ENCODE measurements around the gene CFAP53.

The CFAP53 gene

DNA sequence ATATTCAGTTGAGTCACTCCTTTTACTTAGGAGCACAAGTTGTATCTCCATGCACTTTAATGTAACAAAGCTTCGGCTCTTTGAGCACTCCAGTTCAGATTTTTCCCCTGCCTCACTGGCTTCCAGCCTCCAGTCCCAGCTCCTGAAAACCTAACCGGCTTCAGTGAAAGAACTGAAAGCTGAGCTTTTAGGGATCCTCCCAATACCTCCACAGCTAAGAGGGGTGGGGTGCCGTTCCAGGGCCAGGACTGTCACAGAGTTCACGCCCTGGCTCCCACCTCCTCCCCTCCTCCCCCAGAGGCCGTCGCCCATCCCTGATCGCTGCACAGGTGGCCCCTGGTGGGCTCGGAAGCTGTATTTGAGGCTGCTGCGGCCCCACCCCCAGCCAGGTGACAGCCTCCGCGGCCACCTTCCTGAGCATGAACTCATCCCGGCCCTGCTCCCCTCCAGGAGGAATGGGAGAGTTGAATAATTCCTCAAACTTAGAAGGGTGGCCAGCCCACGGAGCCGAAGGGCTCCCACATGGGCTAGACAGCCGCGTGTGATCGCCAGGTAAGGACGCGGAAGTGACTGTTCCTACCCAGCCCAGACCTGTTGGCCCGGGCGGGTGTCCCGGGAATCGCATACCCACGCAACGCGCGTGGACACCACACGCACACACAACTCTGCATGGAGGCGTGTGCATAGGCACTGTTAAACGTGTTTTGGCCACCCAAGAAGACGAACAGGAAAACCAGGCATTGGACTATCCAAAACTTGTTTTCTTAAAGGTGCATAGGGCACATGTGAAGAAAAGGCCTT, 73.1 kb downstream of the CFAP53 start:
- no peak for DNase-seq (ENCODE audit: extremely low spot score)
- TF ChIP-seq FOXA1 (IDR thresholded peaks at IDR 0.05): no peak
- no peak for TF ChIP-seq HDGF (IDR thresholded peaks at IDR 0.05; ENCODE audit: borderline replicate concordance)
- TF ChIP-seq, protein P1, sequence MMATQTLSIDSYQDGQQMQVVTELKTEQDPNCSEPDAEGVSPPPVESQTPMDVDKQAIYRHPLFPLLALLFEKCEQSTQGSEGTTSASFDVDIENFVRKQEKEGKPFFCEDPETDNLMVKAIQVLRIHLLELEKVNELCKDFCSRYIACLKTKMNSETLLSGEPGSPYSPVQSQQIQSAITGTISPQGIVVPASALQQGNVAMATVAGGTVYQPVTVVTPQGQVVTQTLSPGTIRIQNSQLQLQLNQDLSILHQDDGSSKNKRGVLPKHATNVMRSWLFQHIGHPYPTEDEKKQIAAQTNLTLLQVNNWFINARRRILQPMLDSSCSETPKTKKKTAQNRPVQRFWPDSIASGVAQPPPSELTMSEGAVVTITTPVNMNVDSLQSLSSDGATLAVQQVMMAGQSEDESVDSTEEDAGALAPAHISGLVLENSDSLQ (IDR thresholded peaks at IDR 0.05): no peak
- TF ChIP-seq L3MBTL2 (conservative IDR thresholded peaks at IDR 0.05): no peak
- TF ChIP-seq BHLHE40 (IDR thresholded peaks at IDR 0.05; ENCODE audit: borderline replicate concordance): no peak
- TF ChIP-seq LEF1 (IDR thresholded peaks at IDR 0.05; ENCODE audit: borderline replicate concordance): no peak
- no peak for TF ChIP-seq SUZ12 (IDR thresholded peaks at IDR 0.05)
- no peak for TF ChIP-seq CTBP1 (IDR thresholded peaks at IDR 0.05; ENCODE audit: borderline replicate concordance)
- no peak for TF ChIP-seq SP1 (IDR thresholded peaks at IDR 0.05)
- TF ChIP-seq NFRKB (IDR thresholded peaks at IDR 0.05): no peak
- no peak for TF ChIP-seq FOXM1 (IDR thresholded peaks at IDR 0.05; ENCODE audit: borderline replicate concordance)
- no peak for TF ChIP-seq ARNT (IDR thresholded peaks at IDR 0.05)
- no peak for TF ChIP-seq ZNF384 (IDR thresholded peaks at IDR 0.05)
- ChIA-PET POLR2A (no interaction called here), CTCF (no interaction called here)

DNA sequence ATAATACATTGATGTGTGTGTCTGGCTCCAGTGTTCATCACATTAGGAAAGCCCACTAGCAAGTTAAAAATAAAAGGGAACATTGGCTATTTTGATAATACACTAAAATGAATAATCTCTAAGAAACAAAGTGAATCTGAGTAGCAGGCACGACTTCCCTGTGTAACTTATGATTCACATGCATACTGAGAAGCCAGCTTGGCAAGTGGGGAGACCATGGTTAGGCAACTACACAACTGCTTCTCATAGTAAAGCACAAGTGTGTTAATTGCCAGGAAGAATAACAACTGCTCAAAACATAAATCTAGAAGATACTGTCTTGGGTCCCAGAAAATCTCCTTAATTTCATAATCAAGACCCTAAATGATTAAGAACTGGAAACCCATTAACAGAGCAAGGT, 75.4 kb downstream of the CFAP53 start:
- ChIA-PET POLR2A (no interaction called here), CTCF (no interaction called here)
- no peak for TF ChIP-seq SUZ12 (IDR thresholded peaks at IDR 0.05)
- TF ChIP-seq LEF1 (IDR thresholded peaks at IDR 0.05; ENCODE audit: borderline replicate concordance): no peak
- no peak for TF ChIP-seq FOXA1 (IDR thresholded peaks at IDR 0.05)
- no peak for TF ChIP-seq ARNT (IDR thresholded peaks at IDR 0.05)
- TF ChIP-seq BHLHE40 (IDR thresholded peaks at IDR 0.05; ENCODE audit: borderline replicate concordance): no peak
- TF ChIP-seq FOXM1 (IDR thresholded peaks at IDR 0.05; ENCODE audit: borderline replicate concordance): no peak
- no peak for TF ChIP-seq TARDBP (IDR thresholded peaks at IDR 0.05)
- no peak for TF ChIP-seq ELF4 (IDR thresholded peaks at IDR 0.05)
- TF ChIP-seq, protein P1 (IDR thresholded peaks at IDR 0.05): no peak
- TF ChIP-seq ZNF384 (IDR thresholded peaks at IDR 0.05): no peak
- no peak for TF ChIP-seq FOXK2 (IDR thresholded peaks at IDR 0.05)
- no peak for TF ChIP-seq NFRKB (IDR thresholded peaks at IDR 0.05)
- TF ChIP-seq CTBP1 (IDR thresholded peaks at IDR 0.05; ENCODE audit: borderline replicate concordance): no peak
- TF ChIP-seq SP1 (IDR thresholded peaks at IDR 0.05): no peak
- no peak for TF ChIP-seq L3MBTL2 (conservative IDR thresholded peaks at IDR 0.05)
- no peak for TF ChIP-seq HDGF (IDR thresholded peaks at IDR 0.05; ENCODE audit: borderline replicate concordance)
- no peak for DNase-seq (ENCODE audit: extremely low spot score)

DNA sequence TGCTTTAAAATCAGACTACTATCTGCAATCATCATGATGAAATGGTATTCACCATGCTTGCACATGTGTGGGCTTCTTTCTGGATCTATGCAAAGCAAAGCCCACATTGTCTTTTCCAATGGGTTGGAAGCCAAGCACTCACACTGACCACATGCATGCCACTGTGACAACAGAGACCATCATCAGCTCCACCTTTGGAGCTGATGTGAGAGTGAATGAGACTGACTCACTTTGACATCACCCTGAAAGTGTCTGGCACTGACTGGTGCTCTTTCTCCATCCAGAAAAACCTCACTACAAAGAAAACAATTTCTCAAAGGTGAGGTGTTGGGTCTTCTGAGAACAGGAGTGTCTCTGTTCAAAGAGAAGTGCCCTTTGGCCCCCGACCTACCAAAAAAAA, 76.1 kb downstream of the CFAP53 start:
- no peak for DNase-seq (ENCODE audit: extremely low spot score)
- TF ChIP-seq SUZ12 (IDR thresholded peaks at IDR 0.05) (no peak), BHLHE40 (IDR thresholded peaks at IDR 0.05; ENCODE audit: borderline replicate concordance) (no peak), HDGF (IDR thresholded peaks at IDR 0.05; ENCODE audit: borderline replicate concordance) (no peak), CTBP1 (IDR thresholded peaks at IDR 0.05; ENCODE audit: borderline replicate concordance) (no peak), FOXK2 (IDR thresholded peaks at IDR 0.05) (no peak), LEF1 (IDR thresholded peaks at IDR 0.05; ENCODE audit: borderline replicate concordance) (no peak), FOXA1 (IDR thresholded peaks at IDR 0.05) (no peak), ELF4 (IDR thresholded peaks at IDR 0.05) (no peak), FOXM1 (IDR thresholded peaks at IDR 0.05; ENCODE audit: borderline replicate concordance) (no peak), ZNF384 (IDR thresholded peaks at IDR 0.05) (no peak), TARDBP (IDR thresholded peaks at IDR 0.05) (no peak), L3MBTL2 (conservative IDR thresholded peaks at IDR 0.05) (no peak), NFRKB (IDR thresholded peaks at IDR 0.05) (no peak), SP1 (IDR thresholded peaks at IDR 0.05) (no peak), ARNT (IDR thresholded peaks at IDR 0.05) (no peak)
- TF ChIP-seq, protein P1 (IDR thresholded peaks at IDR 0.05): no peak
- ChIA-PET CTCF (no interaction called here), POLR2A (no interaction called here)

DNA sequence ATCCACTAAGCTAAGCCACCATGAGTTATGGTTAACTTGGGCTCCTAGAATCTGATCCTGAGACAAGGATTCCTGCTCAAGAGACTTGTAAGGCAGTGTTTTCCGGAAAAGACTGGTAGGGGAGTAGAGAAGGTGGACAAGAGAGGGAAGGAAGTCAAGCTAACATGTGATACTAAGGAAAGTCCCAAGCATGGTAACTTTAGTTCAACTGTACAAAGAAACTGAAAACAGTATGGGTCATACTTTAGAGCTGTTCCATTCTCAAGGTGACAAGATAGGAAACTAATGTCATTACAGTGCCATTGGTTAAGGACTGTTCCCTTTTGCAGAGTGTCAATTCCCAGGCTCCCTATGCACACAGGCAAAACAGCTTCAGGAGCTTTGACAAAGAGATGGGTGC, 77.1 kb downstream of the CFAP53 start:
- ChIA-PET POLR2A (no interaction called here), CTCF (no interaction called here)
- TF ChIP-seq SP1 (IDR thresholded peaks at IDR 0.05) (no peak), L3MBTL2 (conservative IDR thresholded peaks at IDR 0.05) (no peak), ELF4 (IDR thresholded peaks at IDR 0.05) (no peak), SUZ12 (IDR thresholded peaks at IDR 0.05) (no peak), NFRKB (IDR thresholded peaks at IDR 0.05) (no peak), FOXA1 (IDR thresholded peaks at IDR 0.05) (no peak), TARDBP (IDR thresholded peaks at IDR 0.05) (no peak), FOXK2 (IDR thresholded peaks at IDR 0.05) (no peak), ARNT (IDR thresholded peaks at IDR 0.05) (no peak), LEF1 (IDR thresholded peaks at IDR 0.05; ENCODE audit: borderline replicate concordance) (no peak)
- TF ChIP-seq, protein P1 (IDR thresholded peaks at IDR 0.05): no peak
- DNase-seq (ENCODE audit: extremely low spot score): no peak

DNA sequence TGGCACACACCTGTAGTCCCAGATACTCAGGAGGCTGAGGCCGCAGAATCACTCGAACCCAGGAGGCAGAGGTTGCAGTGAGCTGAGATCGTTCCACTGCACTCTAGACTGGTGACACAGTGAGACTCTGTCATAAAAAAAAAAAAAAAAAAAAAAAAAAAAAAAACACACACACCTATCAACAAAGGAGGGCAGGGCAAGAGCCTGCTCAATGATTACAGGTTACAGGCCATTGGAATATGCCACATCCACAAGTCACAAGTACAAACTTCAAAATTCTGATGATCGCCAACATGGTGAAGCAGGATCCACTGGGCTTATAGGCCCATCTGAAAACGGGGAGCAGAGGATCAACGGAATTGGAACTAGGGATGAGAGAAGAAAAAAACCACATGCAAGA, 77.6 kb downstream of the CFAP53 start:
- POLR2A ChIA-PET: no interaction called here
- DNase-seq (ENCODE audit: extremely low spot score): no peak

More for the DNA sequence above, 77.6 kb downstream of the CFAP53 start:
- TF ChIP-seq ELF4 (IDR thresholded peaks at IDR 0.05) (no peak), BHLHE40 (IDR thresholded peaks at IDR 0.05; ENCODE audit: borderline replicate concordance) (no peak), HDGF (IDR thresholded peaks at IDR 0.05; ENCODE audit: borderline replicate concordance) (no peak), NFRKB (IDR thresholded peaks at IDR 0.05) (no peak), FOXA1 (IDR thresholded peaks at IDR 0.05) (no peak), SP1 (IDR thresholded peaks at IDR 0.05) (no peak), FOXK2 (IDR thresholded peaks at IDR 0.05) (no peak), TARDBP (IDR thresholded peaks at IDR 0.05) (no peak), ARNT (IDR thresholded peaks at IDR 0.05) (no peak), FOXM1 (IDR thresholded peaks at IDR 0.05; ENCODE audit: borderline replicate concordance) (no peak), CTBP1 (IDR thresholded peaks at IDR 0.05; ENCODE audit: borderline replicate concordance) (no peak), L3MBTL2 (conservative IDR thresholded peaks at IDR 0.05) (no peak), ZNF384 (IDR thresholded peaks at IDR 0.05) (no peak), LEF1 (IDR thresholded peaks at IDR 0.05; ENCODE audit: borderline replicate concordance) (no peak), SUZ12 (IDR thresholded peaks at IDR 0.05) (no peak)
- TF ChIP-seq, protein P1 (IDR thresholded peaks at IDR 0.05): no peak
- CTCF ChIA-PET: no interaction called here
